Inflammatory macrophage (primary cell): ENCODE data around the gene FOXC1.

Experiments used
- DNase-seq, 2 donors: peaks; one replicate each; pipeline ENCODE4 v3.0.0-alpha.2; 2020 to 2022

The FOXC1 gene

GRCh38 chr6:1624058-1624850 lies 14.5 kb downstream of the FOXC1 start:
- no peak for DNase-seq

- DNase-seq, result peak; percentile 37 to 44
Observed at GRCh38 chr6:1624851-1625781, 15.4 kb downstream of the FOXC1 start.

GRCh38 chr6:1625794-1626435 lies 16.2 kb downstream of the FOXC1 start:
- no peak for DNase-seq

- no peak for DNase-seq
Observed at GRCh38 chr6:1626481-1626880, 16.8 kb downstream of the FOXC1 start.

- no peak for DNase-seq
Observed at GRCh38 chr6:1627827-1628560, 18.3 kb downstream of the FOXC1 start.

GRCh38 chr6:1629316-1629715 lies 19.6 kb downstream of the FOXC1 start:
- DNase-seq, result no peak

GRCh38 chr6:1630212-1630770 lies 20.6 kb downstream of the FOXC1 start:
- no peak for DNase-seq

GRCh38 chr6:1630771-1631217 lies 21.1 kb downstream of the FOXC1 start:
- no peak for DNase-seq

- DNase-seq, result no peak
Observed at GRCh38 chr6:1631251-1631650, 21.5 kb downstream of the FOXC1 start.

GRCh38 chr6:1633366-1634021 lies 23.8 kb downstream of the FOXC1 start:
- DNase-seq, result no peak

GRCh38 chr6:1634081-1634480 lies 24.4 kb downstream of the FOXC1 start:
- DNase-seq, result no peak

- DNase-seq, result no peak
Observed at GRCh38 chr6:1635305-1636010, 25.7 kb downstream of the FOXC1 start.

GRCh38 chr6:1636272-1636825 lies 26.6 kb downstream of the FOXC1 start:
- DNase-seq, result no peak

- DNase-seq, result no peak
Observed at GRCh38 chr6:1636971-1637871, 27.5 kb downstream of the FOXC1 start.

- no peak for DNase-seq
Observed at GRCh38 chr6:1639430-1639829, 29.7 kb downstream of the FOXC1 start.

GRCh38 chr6:1640476-1640875 lies 30.8 kb downstream of the FOXC1 start:
- no peak for DNase-seq

- no peak for DNase-seq
Observed at GRCh38 chr6:1641343-1641885, 31.7 kb downstream of the FOXC1 start.

GRCh38 chr6:1643111-1643510 lies 33.4 kb downstream of the FOXC1 start:
- DNase-seq, result no peak

- DNase-seq, result no peak
Observed at GRCh38 chr6:1643830-1644445, 34.2 kb downstream of the FOXC1 start.
